NCI-H2196 (cell line): ENCODE results near the gene CXCL6.

ENCODE experiments used
- DNase-seq: peaks from one replicate; lab custom pipeline; 2025; ENCODE audit not compliant: unreplicated experiment; lab: John Stamatoyannopoulos, UW

CXCL6 gene

GRCh38 chr4:73841243-73841925 lies 4.9 kb downstream of the CXCL6 start:
- DNase-seq = no peak

- DNase-seq = no peak
Measured at GRCh38 chr4:73842696-73843095, 6.2 kb downstream of the CXCL6 start.

- no peak for DNase-seq
Measured at GRCh38 chr4:73843369-73843768, 6.9 kb downstream of the CXCL6 start.

- no peak for DNase-seq
Measured at GRCh38 chr4:73844345-73844744, 7.9 kb downstream of the CXCL6 start.

- DNase-seq = no peak
Measured at GRCh38 chr4:73844806-73845205, 8.3 kb downstream of the CXCL6 start.

- no peak for DNase-seq
Measured at GRCh38 chr4:73847526-73848182, 11.2 kb downstream of the CXCL6 start.

- no peak for DNase-seq
Measured at GRCh38 chr4:73848183-73848777, 11.8 kb downstream of the CXCL6 start.

- DNase-seq = no peak
Measured at GRCh38 chr4:73850261-73850970, 13.9 kb downstream of the CXCL6 start.

GRCh38 chr4:73851293-73851692 lies 14.8 kb downstream of the CXCL6 start:
- no peak for DNase-seq

- no peak for DNase-seq
Measured at GRCh38 chr4:73852771-73853170, 16.3 kb downstream of the CXCL6 start.

- DNase-seq = no peak
Measured at GRCh38 chr4:73853246-73853704, 16.8 kb downstream of the CXCL6 start, which contains the start of gene PF4V1. Gene PF4V1, plus strand, starts transcription at chr4:73853296. Its CDS starts 67 bp downstream, at chr4:73853363.

GRCh38 chr4:73853718-73854473 lies 17.4 kb downstream of the CXCL6 start:
- DNase-seq = no peak

GRCh38 chr4:73855406-73855805 lies 18.9 kb downstream of the CXCL6 start:
- no peak for DNase-seq

- no peak for DNase-seq
Measured at GRCh38 chr4:73856518-73856917, 20.0 kb downstream of the CXCL6 start.

- no peak for DNase-seq
Measured at GRCh38 chr4:73859614-73860088, 23.2 kb downstream of the CXCL6 start.

- DNase-seq = no peak
Measured at GRCh38 chr4:73860181-73860580, 23.7 kb downstream of the CXCL6 start.

GRCh38 chr4:73860917-73861316 lies 24.4 kb downstream of the CXCL6 start:
- no peak for DNase-seq

GRCh38 chr4:73862322-73862721 lies 25.8 kb downstream of the CXCL6 start:
- DNase-seq = no peak

GRCh38 chr4:73864365-73864764 lies 27.9 kb downstream of the CXCL6 start:
- peak; percentile 3 for DNase-seq

GRCh38 chr4:73864961-73865360 lies 28.5 kb downstream of the CXCL6 start:
- DNase-seq = no peak
